SK-N-SH (cell line): ENCODE measurements around the gene ZFHX3. TPM values are rescaled to one million over a fixed set of nuclear protein-coding genes. Genes with fewer than 3 reads are reported as not detected.

Source experiments
- CTCF ChIA-PET: fragments of 300-600, 350-600 bp; formaldehyde crosslinking; extraction: SDS; loops from one replicate; lab custom pipeline; 2021; lab: Yijun Ruan, JAX
- POLR2A ChIA-PET: fragments of 350-600 bp; sonication (Branson Sonifier 250); formaldehyde crosslinking; extraction: SDS; loops from one replicate; lab custom pipeline; 2020; ENCODE audit warnings: antibody characterized with exemption, inconsistent platforms; lab: Yijun Ruan, JAX
- DNase-seq: peaks from one replicate; pipeline ENCODE4 v3.0.0; 2012
- H2AFZ ChIP-seq: fragments of 200-600 bp; sonication (generic); 2 replicates; pipeline ENCODE4 v1.8.1; 2016; ENCODE audit warnings: antibody characterized with exemption, mild to moderate bottlenecking, low read depth
- H3F3A ChIP-seq: fragments of 200-600 bp; sonication (generic); replicated peaks from 2 replicates; pipeline ENCODE3; 2016; ENCODE audit warnings: antibody characterized with exemption, mild to moderate bottlenecking; ENCODE audit not compliant: insufficient read depth
- H3K27ac ChIP-seq, 2 experiments: fragments of 200-500 bp in 1 of 2; fragments of 200-600 bp in 1 of 2; sonication (Bioruptor generic) in 1 of 2; sonication (generic), shearing (Covaris generic) in 1 of 2; 2 replicates each; pipeline versions ENCODE4 v1.5.1 to v1.6.1; 2014 to 2016; ENCODE audit warnings: low read depth in 2 of 2, inconsistent platforms in 1 of 2, low read length in 1 of 2, mild to moderate bottlenecking in 1 of 2, mixed read lengths in 1 of 2
- H3K27me3 ChIP-seq: fragments of 200-600 bp; sonication (generic), shearing (Covaris generic); 2 replicates; pipeline ENCODE4 v1.6.1; 2016; ENCODE audit warnings: mixed run types; ENCODE audit not compliant: insufficient read depth
- H3K36me3 ChIP-seq, 2 experiments: fragments of 200-500 bp in 1 of 2; fragments of 200-600 bp in 1 of 2; sonication (Bioruptor generic) in 1 of 2; sonication (generic) in 1 of 2; replicated peaks in 1 of 2; 2 replicates each; pipeline versions ENCODE3 to v1.5.1; 2014 to 2016; ENCODE audit warnings: low read length in 1 of 2, mild to moderate bottlenecking in 1 of 2; ENCODE audit not compliant: insufficient read depth in 2 of 2, control insufficient read depth in 1 of 2
- H3K4me1 ChIP-seq, 2 experiments: fragments of 200-500 bp in 1 of 2; fragments of 200-600 bp in 1 of 2; sonication (Bioruptor generic) in 1 of 2; sonication (generic), shearing (Covaris generic) in 1 of 2; 2 replicates each; pipeline versions ENCODE4 v1.5.1 to v1.6.1; 2014 to 2016; ENCODE audit warnings: low read depth in 1 of 2, low read length in 1 of 2, mixed run types in 1 of 2; ENCODE audit not compliant: insufficient read depth in 2 of 2, control insufficient read depth in 1 of 2
- H3K4me2 ChIP-seq: fragments of 200-600 bp; sonication (generic), shearing (Covaris generic); 2 replicates; pipeline ENCODE4 v1.6.1; 2017; ENCODE audit warnings: mixed run types
- H3K4me3 ChIP-seq, 2 experiments: fragments of 200-500 bp in 1 of 2; fragments of 200-600 bp in 1 of 2; sonication (Bioruptor generic) in 1 of 2; sonication (generic), shearing (Covaris generic) in 1 of 2; 2 replicates each; pipeline versions ENCODE4 v1.5.1 to v1.8.1; 2014 to 2016; ENCODE audit warnings: low read depth in 2 of 2, inconsistent platforms in 1 of 2, low read length in 1 of 2, mild to moderate bottlenecking in 1 of 2, mixed read lengths in 1 of 2, moderate library complexity in 1 of 2
- H3K79me2 ChIP-seq: fragments of 200-600 bp; sonication (generic); 2 replicates; pipeline ENCODE4 v1.8.1; 2017; ENCODE audit warnings: mild to moderate bottlenecking; ENCODE audit not compliant: insufficient read depth
- H3K9ac ChIP-seq: fragments of 200-600 bp; sonication (generic); 2 replicates; pipeline ENCODE4 v1.6.1; 2017; ENCODE audit warnings: mixed run types
- H3K9me2 ChIP-seq: fragments of 200-600 bp; sonication (generic); 2 replicates; pipeline ENCODE4 v1.6.1; 2017; ENCODE audit warnings: mixed run types
- H3K9me3 ChIP-seq: fragments of 200-600 bp; sonication (generic); 2 replicates; pipeline ENCODE4 v1.6.1; 2017; ENCODE audit warnings: mixed run types, mild to moderate bottlenecking, moderate library complexity
- H4K20me1 ChIP-seq: fragments of 200-600 bp; sonication (generic); 2 replicates; pipeline ENCODE4 v1.6.1; 2017; ENCODE audit warnings: mild to moderate bottlenecking, mixed run types; ENCODE audit not compliant: insufficient read depth
- ELF1 ChIP-seq: IDR thresholded peaks from 2 replicates; pipeline ENCODE4 v1.4.0; 2012
- FOXJ3 ChIP-seq: sonication (generic); formaldehyde crosslinking; IDR thresholded peaks from 2 replicates; pipeline ENCODE4 v1.5.1; 2020; ENCODE audit warnings: mild to moderate bottlenecking, missing genetic modification reagents
- FOXM1 ChIP-seq: IDR thresholded peaks from 2 replicates; pipeline ENCODE4 v1.4.0; 2012; ENCODE audit warnings: low read depth, mild to moderate bottlenecking
- IRF3 ChIP-seq: fragments of 150-350 bp; IDR thresholded peaks from 2 replicates; pipeline ENCODE4 v1.6.1; 2016; ENCODE audit warnings: mild to moderate bottlenecking, low read depth, low read length
- NFIC ChIP-seq: IDR thresholded peaks from 2 replicates; pipeline ENCODE4 v1.4.0; 2012; ENCODE audit warnings: borderline replicate concordance
- POLR2AphosphoS5 ChIP-seq: IDR thresholded peaks from 2 replicates; pipeline ENCODE4 v1.6.1; 2012; ENCODE audit warnings: low read depth, low read length
- RAD21 ChIP-seq: IDR thresholded peaks from 2 replicates; pipeline ENCODE4 v1.6.1; 2012; ENCODE audit warnings: mild to moderate bottlenecking, low read length
- REST ChIP-seq: IDR thresholded peaks from 2 replicates; pipeline ENCODE4 v1.6.1; 2012; ENCODE audit warnings: mild to moderate bottlenecking, low read depth, low read length, moderate library complexity
- SIN3A ChIP-seq: IDR thresholded peaks from 2 replicates; pipeline ENCODE4 v1.6.1; 2012; ENCODE audit warnings: low read depth, mild to moderate bottlenecking, low read length, moderate library complexity, borderline replicate concordance
- TAF1 ChIP-seq: IDR thresholded peaks from 2 replicates; pipeline ENCODE4 v1.6.1; 2012; ENCODE audit warnings: low read depth, mild to moderate bottlenecking, low read length, moderate library complexity, borderline replicate concordance
- USF1 ChIP-seq: IDR thresholded peaks from 2 replicates; pipeline ENCODE4 v1.4.0; 2012; ENCODE audit warnings: low read depth, borderline replicate concordance
- YY1 ChIP-seq: IDR thresholded peaks from 2 replicates; pipeline ENCODE4 v1.4.0; 2012; ENCODE audit warnings: low read depth, mild to moderate bottlenecking
- WGBS: methylation state at CpG from one replicate; pipeline ENCODE4 v1.1.6; 2017; ENCODE audit warnings: low lambda C conversion rate; 5-methylcytosine and 5-hydroxymethylcytosine counted together
- polyA plus RNA-seq, 3 experiments: library from polyadenylated mRNA; depleted of rRNA; stranded (reverse); fragments of >200 nt; gene quantifications; 2 replicates each; pipeline ENCODE4 v1.2.3, GENCODE V29; 2012
- TF ChIP-seq, protein P1 (sequence below): IDR thresholded peaks from 2 replicates; pipeline ENCODE4; 2012

Gene ZFHX3
- polyA plus RNA-seq, 1 of the 3 experiments (the other 2 are of a cell fraction) = 2.0 TPM

GRCh38 chr16:73092236-73092781, 44.4 kb upstream of the ZFHX3 start (continued):
- TF ChIP-seq POLR2AphosphoS5 (no peak), FOXM1 (no peak)
- TF ChIP-seq, protein P1, sequence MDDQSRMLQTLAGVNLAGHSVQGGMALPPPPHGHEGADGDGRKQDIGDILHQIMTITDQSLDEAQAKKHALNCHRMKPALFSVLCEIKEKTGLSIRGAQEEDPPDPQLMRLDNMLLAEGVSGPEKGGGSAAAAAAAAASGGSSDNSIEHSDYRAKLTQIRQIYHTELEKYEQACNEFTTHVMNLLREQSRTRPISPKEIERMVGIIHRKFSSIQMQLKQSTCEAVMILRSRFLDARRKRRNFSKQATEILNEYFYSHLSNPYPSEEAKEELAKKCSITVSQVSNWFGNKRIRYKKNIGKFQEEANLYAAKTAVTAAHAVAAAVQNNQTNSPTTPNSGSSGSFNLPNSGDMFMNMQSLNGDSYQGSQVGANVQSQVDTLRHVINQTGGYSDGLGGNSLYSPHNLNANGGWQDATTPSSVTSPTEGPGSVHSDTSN = no peak

DNA sequence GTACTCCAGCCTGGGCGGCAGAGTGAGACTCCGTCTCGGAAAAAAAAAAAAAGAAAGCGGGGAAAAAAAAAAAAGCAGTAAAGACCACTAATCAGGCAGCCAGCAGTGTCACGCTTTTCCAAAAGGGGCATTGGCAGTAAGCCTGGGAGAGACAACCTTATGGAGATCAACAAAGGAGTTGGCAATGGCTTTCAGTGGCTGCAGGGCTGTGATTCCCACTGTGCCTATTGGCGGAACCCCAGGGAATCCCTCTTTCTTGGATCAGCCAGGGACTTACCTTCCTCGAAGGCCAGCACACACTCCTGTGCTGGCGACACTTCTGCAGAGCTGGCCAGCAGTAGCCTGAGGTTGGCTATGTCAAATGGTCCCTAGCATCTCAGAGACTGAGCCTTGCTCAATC, 43.2 kb upstream of the ZFHX3 start:
- Histone ChIP-seq H3F3A (no peaks in the 10 kb centered on the region), H3K9me2 (no peaks in the 10 kb centered on the region), H3K4me2 (no peak overlapping the region), H2AFZ (no peak overlapping the region), H3K36me3 (no peaks in the 10 kb centered on the region), H4K20me1 (no peaks in the 10 kb centered on the region), H3K9ac (no peak overlapping the region), H3K4me1 (peaks cover 10 to 20% of the 10 kb centered on the region in 2 experiments; a peak in 3 of 4 replicates), H3K27me3 (no peaks in the 10 kb centered on the region), H3K9me3 (no peaks in the 10 kb centered on the region), H3K79me2 (no peaks in the 10 kb centered on the region), H3K27ac (no peak overlapping the region), H3K4me3 (no peak overlapping the region)
- WGBS = 97% methylated on average over 8 of the region's 8 CpGs
- no peak for TF ChIP-seq NFIC
- TF ChIP-seq ELF1 = no peak
- no peak for TF ChIP-seq TAF1
- TF ChIP-seq REST = no peak
- no peak for TF ChIP-seq IRF3
- TF ChIP-seq SIN3A = no peak
- no peak for TF ChIP-seq FOXM1
- TF ChIP-seq USF1 = no peak
- no peak for TF ChIP-seq FOXJ3 (CRISPR knock-in tag)
- TF ChIP-seq YY1 = no peak
- TF ChIP-seq RAD21 = no peak
- DNase-seq = no peak
- POLR2A ChIA-PET = no interaction called here
- CTCF ChIA-PET = no interaction called here
